T-helper 1 cell treated with Interleukin-12 subunit alpha and Interleukin-12 subunit beta and Interleukin-4 antibody, amounts not matched to agents 30 μg/mL and 1 μg/mL, for 36 hours (primary cell): Measurements from ENCODE around the gene LCK.

Experiments used
- H3K27ac Mint-ChIP-seq: one replicate; pipeline ENCODE4 v1.8.0; 2021; ENCODE audit warnings: mild to moderate bottlenecking, mixed read lengths
- H3K27me3 Mint-ChIP-seq: one replicate; pipeline ENCODE4 v1.8.0; 2021; ENCODE audit warnings: low read depth, mixed read lengths
- H3K36me3 Mint-ChIP-seq: one replicate; pipeline ENCODE4 v1.8.0; 2021; ENCODE audit warnings: low read depth, mixed read lengths
- H3K4me1 Mint-ChIP-seq: one replicate; pipeline ENCODE4 v1.8.0; 2021; ENCODE audit warnings: low read depth, mixed read lengths
- H3K4me3 Mint-ChIP-seq: one replicate; pipeline ENCODE4 v1.8.0; 2021; ENCODE audit warnings: mild to moderate bottlenecking, moderate library complexity, mixed read lengths
- H3K9me3 Mint-ChIP-seq: one replicate; pipeline ENCODE4 v1.8.0; 2021; ENCODE audit warnings: mixed read lengths

LCK gene

GRCh38 chr1:32250893-32251716, at the start of gene LCK:
Gene LCK (plus strand): TSS chr1:32251265. CDS start chr1:32274330, 23,065 bp downstream.
- Mint-ChIP-seq H3K36me3 (peaks cover 26% of the 10 kb centered on the region), H3K27me3 (no peaks in the 10 kb centered on the region), H3K4me3 (peak within 1 kb of the TSS; percentile 99), H3K4me1 (peaks cover 54% of the 10 kb centered on the region), H3K27ac (peak within 1 kb of the TSS; percentile 98), H3K9me3 (no peaks in the 10 kb centered on the region)

DNA sequence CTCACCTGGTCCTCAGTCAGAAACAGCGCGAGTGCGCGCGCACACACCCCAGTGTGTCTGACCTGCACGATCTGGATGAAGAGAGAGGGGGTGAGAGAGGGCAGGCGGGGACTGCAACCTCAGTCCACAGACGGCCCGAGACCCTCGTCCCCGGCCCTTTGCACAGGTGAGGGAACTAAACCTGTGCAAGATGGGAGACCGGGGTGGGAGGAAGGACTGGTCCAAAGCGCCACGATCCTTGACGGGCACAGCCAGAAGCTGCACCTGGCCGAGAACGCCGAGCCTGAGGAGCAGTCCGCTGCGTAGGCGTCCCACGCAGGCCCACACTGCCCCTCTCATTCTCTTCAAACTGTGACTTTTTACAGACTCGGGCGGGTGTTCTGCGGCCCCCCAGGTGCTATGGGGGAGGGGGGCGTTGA, 46.1 kb upstream of the LCK start:
- Mint-ChIP-seq H3K27me3 (no peaks in the 10 kb centered on the region), H3K9me3 (no peaks in the 10 kb centered on the region), H3K4me1 (peaks cover 31% of the 10 kb centered on the region), H3K27ac (peak overlapping the region; percentile 31), H3K4me3 (peak overlapping the region; percentile 83), H3K36me3 (peaks cover 2% of the 10 kb centered on the region)

- Mint-ChIP-seq H3K9me3 (no peaks in the 10 kb centered on the region), H3K27me3 (no peaks in the 10 kb centered on the region), H3K4me3 (peak within 1 kb of the TSS; percentile 83), H3K4me1 (peaks cover 26% of the 10 kb centered on the region), H3K36me3 (peaks cover 2% of the 10 kb centered on the region), H3K27ac (peak within 1 kb of the TSS; percentile 80)
Measured at GRCh38 chr1:32205401-32206370, 45.4 kb upstream of the LCK start, which contains the start of gene IQCC. Gene IQCC (plus strand): TSS chr1:32205671. CDS start chr1:32205682, 11 bp downstream.

GRCh38 chr1:32208469-32208868, 42.6 kb upstream of the LCK start:
- Mint-ChIP-seq H3K4me3 (no peak overlapping the region), H3K9me3 (no peaks in the 10 kb centered on the region), H3K4me1 (peaks cover 11% of the 10 kb centered on the region), H3K36me3 (peaks cover 2% of the 10 kb centered on the region), H3K27me3 (no peaks in the 10 kb centered on the region), H3K27ac (no peak overlapping the region)

- H3K27ac Mint-ChIP-seq, result no peak within 1 kb of the TSS
- H3K9me3 Mint-ChIP-seq, result no peaks in the 10 kb centered on the region
- H3K36me3 Mint-ChIP-seq, result peaks cover 2% of the 10 kb centered on the region
- H3K27me3 Mint-ChIP-seq, result no peaks in the 10 kb centered on the region
- no peak within 1 kb of the TSS for H3K4me3 Mint-ChIP-seq
- peaks cover 11% of the 10 kb centered on the region for H3K4me1 Mint-ChIP-seq
Measured at GRCh38 chr1:32208891-32209328, 42.2 kb upstream of the LCK start, which contains the start of gene DCDC2B. Gene DCDC2B (plus strand): TSS chr1:32209089. CDS start chr1:32209094, 5 bp downstream.

GRCh38 chr1:32215629-32216480, 35.2 kb upstream of the LCK start:
- Mint-ChIP-seq H3K36me3 (peaks cover 6% of the 10 kb centered on the region), H3K9me3 (no peaks in the 10 kb centered on the region), H3K27me3 (no peaks in the 10 kb centered on the region), H3K4me1 (peaks cover 13% of the 10 kb centered on the region), H3K4me3 (no peak overlapping the region), H3K27ac (peak overlapping the region; percentile 67)

DNA sequence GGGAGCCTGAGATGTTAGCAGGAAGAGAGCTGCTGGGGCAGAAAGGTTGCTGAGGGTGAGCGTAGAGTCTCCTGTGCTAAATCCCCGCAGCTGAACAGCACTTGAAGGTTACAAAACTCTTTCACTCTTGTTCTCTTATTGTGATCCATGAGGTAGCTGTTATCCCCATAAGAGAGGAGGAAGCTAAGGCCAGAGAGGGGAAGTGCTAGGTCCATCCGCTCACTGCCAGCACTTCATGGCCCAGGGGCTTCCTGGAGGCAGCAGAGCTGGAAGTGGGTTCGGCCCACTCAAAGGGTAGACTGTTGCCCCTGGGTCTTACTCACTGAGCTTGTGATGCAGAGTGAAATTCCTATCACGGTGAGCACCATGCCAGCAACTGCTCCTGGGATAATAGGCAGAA, 34.5 kb upstream of the LCK start:
- Mint-ChIP-seq H3K27me3 (no peaks in the 10 kb centered on the region), H3K27ac (peak overlapping the region; percentile 67), H3K4me1 (peaks cover 20% of the 10 kb centered on the region), H3K4me3 (no peak overlapping the region), H3K9me3 (no peaks in the 10 kb centered on the region), H3K36me3 (peaks cover 6% of the 10 kb centered on the region)

GRCh38 chr1:32219022-32219421, 32.0 kb upstream of the LCK start:
- H3K4me1 Mint-ChIP-seq, result peaks cover 26% of the 10 kb centered on the region
- peaks cover 9% of the 10 kb centered on the region for H3K36me3 Mint-ChIP-seq
- no peaks in the 10 kb centered on the region for H3K9me3 Mint-ChIP-seq
- H3K27ac Mint-ChIP-seq, result no peak overlapping the region
- H3K4me3 Mint-ChIP-seq, result no peak overlapping the region
- no peaks in the 10 kb centered on the region for H3K27me3 Mint-ChIP-seq

GRCh38 chr1:32220746-32221580, 30.1 kb upstream of the LCK start:
- no peaks in the 10 kb centered on the region for H3K9me3 Mint-ChIP-seq
- peak overlapping the region; percentile 95 for H3K4me3 Mint-ChIP-seq
- H3K36me3 Mint-ChIP-seq, result peaks cover 16% of the 10 kb centered on the region
- no peaks in the 10 kb centered on the region for H3K27me3 Mint-ChIP-seq
- peak overlapping the region; percentile 95 for H3K27ac Mint-ChIP-seq
- peaks cover 26% of the 10 kb centered on the region for H3K4me1 Mint-ChIP-seq

GRCh38 chr1:32221581-32221979, 29.5 kb upstream of the LCK start:
- peaks cover 24% of the 10 kb centered on the region for H3K4me1 Mint-ChIP-seq
- peaks cover 18% of the 10 kb centered on the region for H3K36me3 Mint-ChIP-seq
- peak overlapping the region; percentile 95 for H3K4me3 Mint-ChIP-seq
- no peaks in the 10 kb centered on the region for H3K27me3 Mint-ChIP-seq
- H3K9me3 Mint-ChIP-seq, result no peaks in the 10 kb centered on the region
- H3K27ac Mint-ChIP-seq, result peak overlapping the region; percentile 95

DNA sequence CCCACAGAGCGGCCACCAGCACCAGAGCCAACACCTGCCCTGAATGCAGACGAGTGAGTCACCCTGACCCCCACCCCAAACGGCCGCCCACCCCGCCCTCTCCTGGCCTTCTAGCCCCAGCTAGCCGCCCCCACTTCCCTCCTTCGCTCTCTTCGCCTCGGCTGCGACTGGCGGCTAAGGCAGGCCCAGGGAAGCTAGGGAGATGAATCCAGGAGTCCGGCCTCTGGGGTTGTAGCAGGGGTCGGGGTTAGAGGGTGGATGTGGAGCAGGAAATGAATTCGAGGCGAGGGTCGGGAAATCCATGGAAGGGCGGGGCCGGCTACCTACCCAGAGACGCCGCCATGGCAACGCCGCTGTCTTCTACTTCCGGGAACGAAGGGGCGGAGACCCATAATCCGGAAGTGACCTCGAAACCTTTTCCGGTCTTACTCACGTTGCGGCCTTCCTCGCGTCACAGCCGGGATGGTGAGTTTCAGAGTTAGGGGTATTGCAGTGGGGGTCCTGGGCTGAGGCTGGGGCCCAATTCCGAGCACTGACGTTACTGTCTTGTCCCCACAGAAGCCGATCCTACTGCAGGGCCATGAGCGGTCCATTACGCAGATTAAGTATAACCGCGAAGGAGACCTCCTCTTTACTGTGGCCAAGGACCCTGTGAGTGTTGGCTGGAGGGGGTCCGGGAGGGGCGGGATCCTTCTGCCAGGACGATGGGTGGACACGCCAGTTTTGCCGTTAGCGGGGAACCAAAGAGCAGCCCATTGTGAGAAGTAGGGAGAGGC, 28.9 kb upstream of the LCK start, which contains the start of the genes EIF3I and TMEM234:
EIF3I (plus strand) TSS at position 428 of the 776 bp plus-strand sequence; CDS start at position 463, 35 bp downstream.
TMEM234 (minus strand) TSS at position 374 of the 776 bp plus-strand sequence; CDS start at position 343, 31 bp downstream.
- Mint-ChIP-seq H3K27ac (peak within 1 kb of the TSS; percentile 95), H3K27me3 (no peaks in the 10 kb centered on the region), H3K4me3 (peak within 1 kb of the TSS; percentile 95), H3K36me3 (peaks cover 18% of the 10 kb centered on the region), H3K9me3 (no peaks in the 10 kb centered on the region), H3K4me1 (peaks cover 24% of the 10 kb centered on the region)

GRCh38 chr1:32223683-32224082, 27.4 kb upstream of the LCK start:
- no peaks in the 10 kb centered on the region for H3K9me3 Mint-ChIP-seq
- peak overlapping the region; percentile 85 for H3K27ac Mint-ChIP-seq
- no peaks in the 10 kb centered on the region for H3K27me3 Mint-ChIP-seq
- peak overlapping the region; percentile 95 for H3K4me3 Mint-ChIP-seq
- H3K4me1 Mint-ChIP-seq, result peaks cover 24% of the 10 kb centered on the region
- peaks cover 33% of the 10 kb centered on the region for H3K36me3 Mint-ChIP-seq
